DMS53 treated with DMSO at 0.1 percent for 48 hours (cell line): ENCODE data around the gene MCUR1.
"Not testable (repeated sequence)": the region's sequence is repeated elsewhere in the genome, so short reads cannot be mapped to it uniquely, and the experiment has no call there.

Experiments
- DNase-seq: peaks from one replicate; lab custom pipeline; 2025; ENCODE audit not compliant: unreplicated experiment; lab: John Stamatoyannopoulos, UW

MCUR1 gene

DNA sequence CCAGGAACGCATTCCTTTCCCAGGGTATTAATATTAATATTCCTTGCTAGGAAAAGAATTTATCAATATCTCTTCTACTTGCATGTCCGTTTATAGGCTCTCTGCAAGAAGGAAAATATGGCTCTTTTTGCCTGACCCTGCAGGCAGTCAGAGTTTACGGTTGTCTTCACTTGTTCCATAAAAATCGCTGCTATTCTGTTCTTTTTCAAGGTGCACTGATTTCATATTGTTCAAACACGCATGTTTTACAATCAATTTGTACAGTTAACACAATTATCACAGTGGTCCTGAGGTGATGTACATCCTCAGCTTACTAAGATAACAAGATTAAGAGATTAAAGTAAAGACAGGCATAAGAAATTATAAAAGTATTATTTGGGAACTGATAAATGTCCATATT is 15.1 kb upstream of the MCUR1 start:
- not testable (repeated sequence) for DNase-seq

DNA sequence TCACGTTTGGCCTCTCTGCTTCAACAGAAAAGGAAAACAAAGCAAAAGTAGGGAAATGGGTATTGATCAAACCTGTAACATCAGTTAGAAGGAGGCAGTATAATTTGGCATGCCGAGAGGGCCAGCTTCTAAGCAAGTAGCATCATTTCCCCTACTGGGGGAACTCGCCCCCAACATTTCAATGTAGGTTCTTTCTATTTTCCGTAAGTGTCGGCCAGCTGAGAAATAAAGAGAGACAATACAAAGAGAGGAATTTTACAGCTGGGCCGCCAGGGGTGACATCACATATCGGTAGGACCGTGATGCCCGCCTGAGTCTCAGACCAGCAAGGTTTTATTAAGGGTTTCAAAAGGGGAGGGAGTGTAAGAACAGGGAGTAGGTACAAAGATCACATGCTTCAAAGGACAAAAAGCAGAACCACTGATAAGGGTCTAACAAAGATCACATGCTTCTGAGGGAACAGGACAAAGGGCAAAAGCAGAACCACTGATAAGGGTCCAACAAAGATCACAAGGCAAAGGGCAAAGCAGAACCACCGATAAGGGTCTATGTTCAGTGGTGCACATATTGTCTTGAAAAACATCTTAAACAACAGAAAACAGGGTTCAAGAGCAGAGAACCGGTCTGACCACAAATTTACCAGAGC is 14.4 kb upstream of the MCUR1 start:
- not testable (repeated sequence) for DNase-seq

DNA sequence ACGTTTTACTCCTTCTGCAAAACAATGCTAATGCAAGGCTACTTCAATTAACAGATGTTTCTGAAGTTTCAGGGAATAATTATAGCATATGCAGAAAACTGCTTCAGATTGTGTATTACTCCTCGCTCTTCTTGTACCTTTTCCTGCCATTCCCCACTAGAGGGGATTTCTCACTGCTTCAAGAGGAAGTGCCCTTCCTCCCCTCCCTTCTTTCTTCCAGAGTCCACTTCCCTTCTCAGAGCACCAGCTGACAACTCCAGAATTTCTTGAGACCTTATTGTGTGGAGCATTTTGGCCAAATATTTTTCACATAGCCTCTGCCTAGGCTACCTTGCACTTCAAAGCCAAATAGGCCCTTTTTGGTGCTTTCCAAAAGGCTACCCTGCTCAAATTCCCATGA is 12.7 kb upstream of the MCUR1 start:
- DNase-seq = no peak

DNA sequence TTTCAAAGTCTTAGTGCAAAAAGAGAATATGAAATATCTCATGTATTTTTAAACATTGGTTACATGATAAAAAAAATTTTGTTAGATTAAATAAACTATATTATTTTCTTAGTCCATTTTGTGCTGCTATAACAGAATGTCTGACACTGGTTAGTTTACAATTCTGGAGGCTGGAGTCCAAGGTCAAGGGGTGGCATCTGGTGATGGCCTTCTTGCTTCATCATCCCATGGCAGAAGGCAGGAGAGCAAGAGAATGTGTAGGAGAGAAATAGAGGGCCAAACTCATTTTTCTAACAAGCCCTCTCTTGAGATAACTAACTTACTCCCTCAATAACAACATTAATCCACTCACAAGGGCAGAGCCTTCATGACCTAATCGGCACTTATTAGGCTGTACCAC is 11.5 kb upstream of the MCUR1 start:
- no peak for DNase-seq

DNA sequence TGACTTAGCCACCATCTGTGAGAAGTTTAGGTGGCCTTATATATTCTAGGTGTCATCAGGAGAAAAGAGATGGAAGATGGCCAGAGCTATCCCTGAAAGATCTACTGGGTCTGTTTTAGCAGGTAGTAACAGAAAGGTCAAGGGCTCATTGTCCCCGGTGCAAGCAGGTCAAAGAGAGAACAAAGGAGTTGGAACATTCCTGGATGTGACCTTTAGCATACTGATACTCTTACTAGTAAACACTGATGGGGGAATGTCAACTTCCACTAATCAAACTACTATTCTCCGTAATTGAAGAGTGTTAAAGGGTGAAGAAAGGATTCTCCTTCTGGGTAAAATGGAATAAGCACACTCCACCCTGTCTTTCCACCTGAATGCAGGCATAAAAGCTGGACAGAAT is 4.0 kb upstream of the MCUR1 start:
- DNase-seq = no peak

DNA sequence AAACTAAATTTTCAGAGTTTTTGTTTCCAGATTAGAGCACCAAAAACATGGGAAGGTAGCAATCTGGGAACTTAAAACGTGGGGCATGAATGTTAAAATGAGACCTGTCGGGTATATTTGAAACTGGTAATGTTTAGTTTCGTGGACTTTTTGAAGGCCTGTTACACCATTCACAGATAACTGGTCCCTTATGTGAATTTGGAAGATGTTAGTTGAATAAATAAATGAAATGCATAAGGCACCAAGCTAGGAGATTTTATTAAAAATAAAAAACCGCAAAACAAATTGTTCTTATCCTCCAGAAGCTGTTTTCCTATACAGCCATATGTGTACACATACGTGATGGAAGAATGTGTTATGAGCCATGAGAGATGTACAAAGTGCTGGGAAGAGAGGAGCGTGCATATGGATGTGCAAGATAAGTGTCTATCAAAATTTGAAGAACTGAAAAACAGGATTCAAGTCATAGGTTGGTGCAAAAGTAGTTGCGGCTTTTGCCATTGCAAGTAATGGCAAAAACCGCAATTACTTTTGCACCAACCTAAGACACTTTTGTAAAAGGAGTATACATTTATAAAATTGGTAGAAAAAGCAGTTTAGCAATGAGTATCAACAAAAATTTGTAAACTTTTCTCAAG is 700 bp upstream of the MCUR1 start:
- peak; percentile 45 for DNase-seq

DNA sequence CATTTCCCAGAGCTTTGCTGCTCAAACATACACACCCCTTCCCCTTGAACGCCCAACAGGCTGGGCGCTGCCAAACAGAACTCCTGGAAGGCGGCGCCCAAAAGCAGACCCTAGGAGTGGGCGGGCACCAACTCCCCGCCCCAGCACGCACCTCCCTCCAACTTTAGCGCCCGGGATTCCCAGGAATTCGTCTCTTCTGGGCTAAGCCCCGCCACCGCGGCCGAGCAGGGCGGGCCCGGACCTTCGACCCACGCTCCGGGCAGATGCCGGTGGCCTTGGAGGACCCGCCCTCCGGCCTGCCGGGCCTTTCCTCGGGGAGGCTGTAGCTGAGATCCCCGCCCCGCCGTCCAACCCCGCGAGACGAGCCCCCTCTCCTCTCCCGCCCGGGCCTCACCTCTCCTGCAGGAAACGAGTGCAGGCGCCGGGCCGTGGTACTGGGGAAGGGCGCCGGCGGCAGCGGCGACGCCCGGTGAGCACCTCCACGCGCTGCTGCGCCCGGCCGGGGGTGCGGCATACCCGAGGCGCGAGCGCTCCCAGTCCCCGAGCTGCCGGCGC is 659 bp downstream of the MCUR1 start:
- peak; percentile 49 for DNase-seq

DNA sequence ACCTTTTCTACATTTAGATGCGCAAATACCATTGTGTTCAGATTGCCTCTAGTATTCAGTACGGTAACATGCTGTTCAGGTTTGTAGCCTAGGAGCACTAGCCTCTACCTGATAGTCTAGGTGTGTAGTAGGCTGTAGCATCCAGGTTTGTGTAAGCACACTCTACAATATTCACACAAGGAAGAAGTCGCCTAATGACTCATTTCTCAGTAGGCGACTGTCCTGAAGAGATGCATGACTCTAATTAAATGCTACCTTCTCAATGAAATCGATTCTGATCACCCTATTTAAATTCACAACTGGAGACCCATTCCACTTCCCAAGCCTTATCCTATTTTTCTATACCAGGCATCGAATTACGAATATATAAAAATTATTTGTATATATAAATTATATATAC is 1.3 kb downstream of the MCUR1 start:
- no peak for DNase-seq

DNA sequence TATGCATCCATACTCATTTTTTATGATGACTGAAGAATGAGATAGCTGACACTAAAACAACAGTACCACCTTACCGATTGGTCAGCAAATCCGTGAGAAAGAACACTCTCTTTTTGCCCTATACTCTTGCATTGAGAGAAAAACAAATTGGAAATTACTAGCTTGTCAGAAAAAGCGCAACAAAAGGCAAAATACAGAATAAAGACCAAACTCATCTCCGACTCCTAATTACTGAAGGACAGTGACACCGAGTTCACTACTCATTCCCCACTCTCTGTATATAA is 2.1 kb downstream of the MCUR1 start:
- no peak for DNase-seq

DNA sequence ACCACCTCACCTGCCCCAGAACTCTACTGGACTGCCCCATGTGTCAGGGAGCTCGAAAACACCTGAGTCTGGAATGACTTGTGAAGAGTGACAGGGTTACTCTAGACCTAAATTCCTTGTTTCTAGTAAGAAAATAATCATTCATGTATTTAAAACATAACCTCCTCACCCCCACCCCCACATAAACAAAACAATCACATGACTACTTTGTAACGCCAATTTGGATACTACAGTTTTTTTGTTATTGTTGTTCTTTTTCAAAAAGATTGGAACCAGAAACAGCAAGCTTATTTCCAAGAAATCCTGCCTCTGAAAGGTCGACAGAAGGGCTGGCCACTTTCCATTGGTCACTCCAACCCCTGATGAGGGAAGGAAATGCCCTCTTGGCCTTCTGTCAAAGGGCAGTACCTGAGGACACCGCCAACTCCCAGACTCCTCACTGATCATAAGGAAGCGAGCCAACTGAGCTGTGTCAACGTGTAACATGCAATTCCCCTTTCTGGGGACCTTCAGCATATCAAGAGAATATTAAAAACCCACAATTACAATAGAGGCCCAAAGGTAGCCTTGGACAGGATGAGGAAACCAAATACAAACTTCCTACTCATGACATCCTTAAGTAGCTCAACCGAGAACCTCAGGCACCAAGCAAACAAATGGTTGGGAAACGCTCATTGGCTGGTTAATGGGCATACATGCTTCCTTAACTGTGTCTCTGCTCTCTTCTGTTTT is 2.6 kb downstream of the MCUR1 start:
- no peak for DNase-seq

DNA sequence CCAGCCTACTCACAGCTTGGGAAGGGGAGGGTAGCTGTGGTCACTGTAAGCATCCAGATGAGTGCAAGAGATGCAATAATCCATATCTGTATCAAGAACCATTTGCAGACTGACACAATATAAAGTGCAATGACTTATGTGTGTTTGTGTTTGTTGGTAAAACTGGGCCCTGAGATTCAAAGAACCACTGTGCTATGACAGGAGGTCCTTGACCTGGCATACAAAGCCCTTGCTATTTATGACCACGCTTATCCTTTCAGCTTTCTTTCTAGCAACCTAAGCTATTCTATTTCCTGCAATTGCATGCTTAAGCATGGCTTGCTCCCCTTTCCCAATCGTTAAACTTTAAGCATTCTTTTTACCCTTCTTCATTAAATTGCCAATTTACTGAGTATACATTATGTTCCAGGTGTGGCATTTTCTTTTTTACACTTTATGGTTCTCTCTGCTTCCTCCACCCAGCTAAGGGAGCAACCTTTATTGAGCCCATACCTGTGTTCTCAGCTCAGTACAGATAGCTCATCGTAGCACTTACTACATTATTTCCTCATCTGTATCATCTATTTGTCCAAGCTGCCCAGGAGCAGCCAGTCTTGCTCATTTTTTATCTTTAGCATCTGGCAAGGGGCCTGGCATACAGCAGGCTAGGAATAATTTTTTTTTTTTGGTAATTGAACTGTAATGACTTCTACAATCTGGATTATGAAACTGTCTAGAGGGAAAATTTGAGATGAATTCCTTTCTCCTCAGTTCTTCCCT is 3.5 kb downstream of the MCUR1 start:
- no peak for DNase-seq

DNA sequence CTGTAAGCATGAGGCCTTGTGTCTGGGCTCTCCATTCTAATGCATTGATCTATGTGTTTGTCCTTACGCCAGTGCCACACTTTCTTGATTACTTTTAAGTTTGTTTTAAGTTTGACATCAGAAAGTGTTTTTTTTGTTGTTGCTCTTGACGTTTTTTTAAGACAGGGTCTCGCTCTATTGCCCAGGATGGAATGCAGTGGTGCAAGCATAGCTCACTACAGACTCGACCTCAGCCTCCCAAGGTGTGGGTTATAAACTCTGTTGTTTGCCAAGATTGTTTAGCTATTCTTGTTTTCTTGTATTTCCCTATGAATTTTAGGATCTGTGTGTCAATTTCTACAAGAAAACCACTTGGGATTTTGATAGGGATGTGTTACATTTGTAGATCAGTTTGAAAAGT is 5.6 kb downstream of the MCUR1 start:
- no peak for DNase-seq

DNA sequence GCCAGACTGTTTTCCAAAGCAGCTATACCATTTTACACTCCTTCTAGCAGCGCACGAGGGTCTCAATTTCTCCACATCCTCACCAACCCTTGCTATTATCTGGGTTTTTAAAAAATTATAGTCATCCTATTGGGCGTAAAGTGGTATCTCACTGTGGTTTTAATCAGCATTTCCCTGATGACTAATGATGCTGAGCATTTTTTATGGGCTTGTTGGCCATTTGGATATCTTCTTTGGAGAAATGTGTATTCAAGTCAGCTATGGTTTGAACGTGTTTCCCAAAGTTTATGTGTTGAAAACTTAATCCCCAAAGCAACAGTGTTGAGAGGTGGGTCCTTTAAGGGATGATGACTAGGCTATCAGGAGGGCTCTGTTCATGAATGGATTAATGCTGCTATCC is 6.7 kb downstream of the MCUR1 start:
- DNase-seq = no peak

DNA sequence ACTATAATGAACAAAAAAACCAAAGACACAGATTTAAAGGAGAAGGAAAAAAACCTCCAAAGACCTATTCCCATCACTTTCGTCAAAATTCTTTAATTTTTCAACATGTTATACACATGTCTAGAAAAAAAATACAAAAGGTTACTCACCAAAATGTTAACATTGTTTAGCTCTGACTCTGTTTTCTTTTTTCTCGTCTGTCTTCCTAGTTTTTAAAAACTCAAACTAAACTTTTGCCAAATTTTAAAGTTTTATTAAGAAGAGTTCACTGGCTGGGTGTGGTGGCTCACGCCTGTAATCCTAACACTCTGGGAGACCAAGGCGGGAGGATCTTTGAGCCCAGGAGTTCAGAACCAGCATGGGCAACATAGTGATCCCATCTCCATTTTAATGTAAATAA is 10.8 kb downstream of the MCUR1 start:
- DNase-seq = no peak

DNA sequence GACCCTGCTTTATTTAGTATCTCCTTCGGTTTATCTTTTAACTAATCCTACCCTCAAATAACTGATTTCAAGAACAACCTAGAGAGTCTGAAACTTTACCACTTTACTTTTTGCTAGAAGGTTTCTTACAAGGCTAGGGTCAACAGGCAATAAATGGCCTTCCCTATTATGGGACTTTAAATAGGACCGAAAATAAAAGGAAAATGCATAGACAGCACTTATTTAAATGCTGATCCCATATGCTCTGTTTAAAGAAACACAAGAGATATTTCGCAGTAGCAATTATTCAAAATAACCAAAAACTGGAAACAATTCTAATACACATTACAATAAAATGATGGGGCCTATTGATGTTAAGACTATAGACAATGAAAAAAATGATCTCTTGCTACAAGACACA is 13.7 kb downstream of the MCUR1 start:
- DNase-seq = no peak

DNA sequence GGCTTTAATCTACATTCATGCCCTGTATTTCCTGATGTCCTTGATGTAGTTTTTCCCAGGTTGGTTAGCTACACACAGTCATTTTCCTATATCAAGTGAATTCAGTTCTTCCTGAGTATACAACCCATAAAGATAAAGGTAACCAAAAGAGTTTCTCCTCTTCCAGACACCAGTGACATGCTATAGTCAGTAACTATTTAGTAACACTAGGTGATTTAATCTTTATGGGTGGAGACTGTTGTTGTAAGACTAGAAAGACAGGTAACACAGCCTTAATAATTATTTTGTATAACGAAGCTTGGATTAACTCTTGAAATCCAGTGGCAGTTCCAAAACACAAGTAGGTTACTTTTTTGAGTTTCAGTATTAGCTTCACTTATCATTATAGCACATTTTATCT is 17.6 kb downstream of the MCUR1 start:
- DNase-seq = no peak

DNA sequence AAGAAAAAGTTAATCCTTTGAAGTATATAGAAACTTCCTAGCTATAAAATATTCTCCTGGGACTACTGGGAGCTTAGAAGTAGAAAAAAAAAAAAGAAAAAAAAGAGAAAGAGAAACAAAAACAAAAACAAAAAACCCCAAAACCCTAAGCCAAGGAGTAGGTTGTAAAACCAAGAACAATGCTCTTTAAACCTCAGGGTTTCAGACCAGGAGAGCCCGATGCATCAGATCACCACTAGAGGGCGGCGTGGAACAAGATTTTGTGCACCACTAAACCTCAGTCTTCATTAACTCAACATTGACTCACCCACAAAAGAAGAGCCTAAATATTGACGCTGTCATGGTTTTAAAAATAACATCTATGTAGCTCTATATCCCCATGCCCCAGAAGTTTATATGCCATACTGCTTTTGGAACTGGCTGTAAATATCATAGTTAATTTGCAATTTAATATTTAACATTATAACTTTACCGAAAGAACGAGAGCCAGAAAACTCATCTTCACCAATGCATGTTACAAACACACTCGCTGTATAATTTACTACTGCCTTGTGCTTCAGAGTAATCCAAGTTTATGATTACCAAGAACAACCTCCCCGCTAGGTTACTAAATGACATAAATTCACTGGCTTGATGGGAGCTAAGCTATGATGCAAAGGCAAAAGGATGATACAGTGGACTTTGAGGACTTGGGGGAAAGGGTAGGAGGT is 19.2 kb downstream of the MCUR1 start:
- DNase-seq = peak; percentile 69

DNA sequence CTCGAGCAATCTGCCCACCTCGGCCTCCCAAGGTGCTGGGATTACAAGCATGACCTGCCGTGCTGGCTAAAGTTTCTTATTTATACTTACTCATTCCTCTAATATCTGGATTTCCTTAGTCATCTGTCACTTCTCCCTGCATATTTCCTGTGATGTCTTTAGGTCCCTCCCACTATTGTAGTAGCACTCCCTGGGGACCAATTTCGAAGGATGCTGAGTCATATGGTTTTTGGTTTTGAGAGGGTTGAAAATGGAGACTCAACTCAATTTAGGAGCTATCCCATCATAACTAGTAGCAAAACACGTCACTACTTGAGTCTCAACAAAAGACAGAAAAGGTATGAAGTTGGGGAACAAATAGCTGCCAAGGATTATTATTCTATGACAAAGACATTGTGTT is 20.2 kb downstream of the MCUR1 start:
- DNase-seq = no peak

DNA sequence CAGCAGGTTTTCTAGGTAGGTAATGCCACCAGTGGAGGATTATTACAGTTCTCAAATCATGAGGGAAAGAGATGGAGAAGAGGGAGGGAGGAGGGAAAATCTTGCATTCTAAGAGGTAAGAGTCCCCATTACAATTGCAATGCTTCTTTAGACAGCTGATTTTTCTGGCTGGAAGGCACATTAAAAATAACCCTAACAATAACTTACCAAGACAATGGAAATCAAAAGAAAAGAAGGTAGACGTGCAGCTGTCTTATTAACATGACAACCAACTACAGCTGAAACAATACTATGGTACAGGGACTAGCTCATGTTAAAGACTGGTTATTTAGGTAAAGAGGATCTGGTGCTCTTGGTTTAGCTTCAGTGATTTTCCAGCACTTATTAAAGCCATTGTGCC is 24.6 kb downstream of the MCUR1 start:
- DNase-seq = no peak

DNA sequence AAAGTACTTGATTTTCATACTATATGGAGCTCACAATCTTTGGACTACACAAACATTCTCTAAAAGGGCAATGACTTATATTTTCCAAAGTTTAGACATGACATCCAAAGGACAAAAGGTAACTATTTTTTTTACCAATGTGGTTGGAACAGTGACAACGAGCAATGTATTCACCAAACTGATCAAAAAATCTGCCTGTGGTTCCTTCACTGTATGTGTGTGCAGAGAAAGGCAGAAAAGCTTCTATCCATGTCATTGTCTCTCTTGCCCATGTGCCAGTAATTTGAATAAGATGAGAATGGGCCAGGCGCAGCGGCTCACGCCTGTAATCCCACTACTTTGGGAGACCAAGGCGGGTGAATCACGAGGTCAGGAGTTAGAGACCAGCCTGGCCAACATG is 25.5 kb downstream of the MCUR1 start:
- DNase-seq = no peak

DNA sequence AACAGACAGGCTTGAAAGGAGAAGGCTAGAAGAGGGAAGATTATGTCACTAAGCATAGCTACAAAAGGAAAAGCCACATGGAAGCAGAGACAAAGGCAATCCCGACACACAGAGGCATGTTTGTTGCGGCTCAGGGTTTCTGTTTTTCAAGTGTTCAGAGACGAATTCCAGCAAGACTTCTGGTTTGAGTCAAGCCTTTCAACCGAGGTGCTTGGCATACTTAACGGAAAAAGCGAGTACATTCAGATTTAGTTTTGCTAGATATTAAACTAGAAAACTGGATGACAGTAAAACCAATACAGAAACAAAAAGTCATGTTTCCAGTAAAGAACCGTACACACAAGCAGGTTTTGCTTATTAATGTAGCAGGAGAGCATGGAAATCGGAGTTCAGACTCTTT is 27.2 kb downstream of the MCUR1 start:
- DNase-seq = no peak
